ENCODE measurements around the gene CYTH1. TPM values are rescaled to one million over a fixed set of nuclear protein-coding genes. Genes with fewer than 3 reads are reported as not detected.

The CYTH1 gene
- total RNA-seq, 1 experiment from 2014 or later = 20.0 TPM

DNA sequence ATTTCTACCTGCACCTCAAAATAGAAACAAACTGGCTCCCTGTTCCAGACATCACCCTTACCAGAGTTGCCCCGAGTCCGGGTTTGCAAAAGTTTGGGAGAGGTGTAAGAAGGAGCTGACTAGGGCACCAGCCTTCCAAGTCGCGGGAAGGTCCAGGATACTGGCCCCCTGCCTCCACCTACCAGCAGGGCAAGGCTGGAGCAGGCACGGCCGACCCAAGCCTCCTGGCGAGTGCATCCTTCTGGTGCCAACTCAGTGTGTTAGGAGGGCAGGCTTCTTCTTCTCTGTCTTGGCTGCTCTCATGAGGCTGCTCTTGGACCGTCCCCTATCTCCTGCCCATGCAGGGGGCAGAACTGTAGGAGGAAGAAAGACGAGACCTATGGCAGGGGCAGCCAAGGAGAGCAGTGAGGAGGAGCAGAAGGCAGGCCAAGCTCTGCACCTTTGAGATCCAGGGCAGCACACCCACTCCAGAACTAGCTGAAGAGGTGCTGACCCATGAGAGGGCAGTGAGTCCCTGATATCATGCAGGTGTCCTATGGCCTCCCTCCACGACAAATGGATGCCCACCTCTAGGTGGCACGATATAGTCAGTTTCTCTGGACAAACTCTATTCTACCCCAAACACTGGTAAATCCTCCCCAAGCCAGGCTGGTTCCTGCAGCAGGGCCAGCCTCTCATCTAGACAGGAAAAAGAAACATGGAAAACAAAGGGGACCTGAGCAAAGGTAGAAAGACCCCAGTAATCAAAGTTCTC lies 54.4 kb downstream of the CYTH1 start:
- Mint-ChIP-seq H3K27me3 (ENCODE audit: low read depth) (peaks cover 3% of the 10 kb centered on the region; the same call in 1 of the 2 replicates), H3K36me3 (no peaks in the 10 kb centered on the region), H3K4me1 (peaks cover 49% of the 10 kb centered on the region), H3K4me3 (no peak overlapping the region), H3K9me3 (no peaks in the 10 kb centered on the region), H3K27ac (no peak overlapping the region)
- no peak for TF ChIP-seq ZNF263 (CRISPR knock-in tag; IDR thresholded peaks at IDR 0.05; ENCODE audit: low read depth)
- TF ChIP-seq ZNF317 (CRISPR knock-in tag; IDR thresholded peaks at IDR 0.05; ENCODE audit: borderline replicate concordance, low read depth) = no peak
- TF ChIP-seq GABPB1 (CRISPR knock-in tag; IDR thresholded peaks at IDR 0.05) = no peak
- no peak for TF ChIP-seq RORB (CRISPR knock-in tag; IDR thresholded peaks at IDR 0.05)
- TF ChIP-seq, protein P1, sequence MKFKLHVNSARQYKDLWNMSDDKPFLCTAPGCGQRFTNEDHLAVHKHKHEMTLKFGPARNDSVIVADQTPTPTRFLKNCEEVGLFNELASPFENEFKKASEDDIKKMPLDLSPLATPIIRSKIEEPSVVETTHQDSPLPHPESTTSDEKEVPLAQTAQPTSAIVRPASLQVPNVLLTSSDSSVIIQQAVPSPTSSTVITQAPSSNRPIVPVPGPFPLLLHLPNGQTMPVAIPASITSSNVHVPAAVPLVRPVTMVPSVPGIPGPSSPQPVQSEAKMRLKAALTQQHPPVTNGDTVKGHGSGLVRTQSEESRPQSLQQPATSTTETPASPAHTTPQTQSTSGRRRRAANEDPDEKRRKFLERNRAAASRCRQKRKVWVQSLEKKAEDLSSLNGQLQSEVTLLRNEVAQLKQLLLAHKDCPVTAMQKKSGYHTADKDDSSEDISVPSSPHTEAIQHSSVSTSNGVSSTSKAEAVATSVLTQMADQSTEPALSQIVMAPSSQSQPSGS (CRISPR knock-in tag; IDR thresholded peaks at IDR 0.05; ENCODE audit: borderline replicate concordance, low read depth) = no peak
- no peak for TF ChIP-seq NR1H2 (CRISPR knock-in tag; IDR thresholded peaks at IDR 0.05)
- TF ChIP-seq CREB1 (CRISPR knock-in tag; IDR thresholded peaks at IDR 0.05) = no peak
- TF ChIP-seq, protein P2, sequence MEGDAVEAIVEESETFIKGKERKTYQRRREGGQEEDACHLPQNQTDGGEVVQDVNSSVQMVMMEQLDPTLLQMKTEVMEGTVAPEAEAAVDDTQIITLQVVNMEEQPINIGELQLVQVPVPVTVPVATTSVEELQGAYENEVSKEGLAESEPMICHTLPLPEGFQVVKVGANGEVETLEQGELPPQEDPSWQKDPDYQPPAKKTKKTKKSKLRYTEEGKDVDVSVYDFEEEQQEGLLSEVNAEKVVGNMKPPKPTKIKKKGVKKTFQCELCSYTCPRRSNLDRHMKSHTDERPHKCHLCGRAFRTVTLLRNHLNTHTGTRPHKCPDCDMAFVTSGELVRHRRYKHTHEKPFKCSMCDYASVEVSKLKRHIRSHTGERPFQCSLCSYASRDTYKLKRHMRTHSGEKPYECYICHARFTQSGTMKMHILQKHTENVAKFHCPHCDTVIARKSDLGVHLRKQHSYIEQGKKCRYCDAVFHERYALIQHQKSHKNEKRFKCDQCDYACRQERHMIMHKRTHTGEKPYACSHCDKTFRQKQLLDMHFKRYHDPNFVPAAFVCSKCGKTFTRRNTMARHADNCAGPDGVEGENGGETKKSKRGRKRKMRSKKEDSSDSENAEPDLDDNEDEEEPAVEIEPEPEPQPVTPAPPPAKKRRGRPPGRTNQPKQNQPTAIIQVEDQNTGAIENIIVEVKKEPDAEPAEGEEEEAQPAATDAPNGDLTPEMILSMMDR (IDR thresholded peaks at IDR 0.05) = no peak
- TF ChIP-seq MYBL2 (CRISPR knock-in tag; IDR thresholded peaks at IDR 0.05) = no peak
- TF ChIP-seq ZNF423 (CRISPR knock-in tag; IDR thresholded peaks at IDR 0.05) = no peak
- TF ChIP-seq, protein P3, sequence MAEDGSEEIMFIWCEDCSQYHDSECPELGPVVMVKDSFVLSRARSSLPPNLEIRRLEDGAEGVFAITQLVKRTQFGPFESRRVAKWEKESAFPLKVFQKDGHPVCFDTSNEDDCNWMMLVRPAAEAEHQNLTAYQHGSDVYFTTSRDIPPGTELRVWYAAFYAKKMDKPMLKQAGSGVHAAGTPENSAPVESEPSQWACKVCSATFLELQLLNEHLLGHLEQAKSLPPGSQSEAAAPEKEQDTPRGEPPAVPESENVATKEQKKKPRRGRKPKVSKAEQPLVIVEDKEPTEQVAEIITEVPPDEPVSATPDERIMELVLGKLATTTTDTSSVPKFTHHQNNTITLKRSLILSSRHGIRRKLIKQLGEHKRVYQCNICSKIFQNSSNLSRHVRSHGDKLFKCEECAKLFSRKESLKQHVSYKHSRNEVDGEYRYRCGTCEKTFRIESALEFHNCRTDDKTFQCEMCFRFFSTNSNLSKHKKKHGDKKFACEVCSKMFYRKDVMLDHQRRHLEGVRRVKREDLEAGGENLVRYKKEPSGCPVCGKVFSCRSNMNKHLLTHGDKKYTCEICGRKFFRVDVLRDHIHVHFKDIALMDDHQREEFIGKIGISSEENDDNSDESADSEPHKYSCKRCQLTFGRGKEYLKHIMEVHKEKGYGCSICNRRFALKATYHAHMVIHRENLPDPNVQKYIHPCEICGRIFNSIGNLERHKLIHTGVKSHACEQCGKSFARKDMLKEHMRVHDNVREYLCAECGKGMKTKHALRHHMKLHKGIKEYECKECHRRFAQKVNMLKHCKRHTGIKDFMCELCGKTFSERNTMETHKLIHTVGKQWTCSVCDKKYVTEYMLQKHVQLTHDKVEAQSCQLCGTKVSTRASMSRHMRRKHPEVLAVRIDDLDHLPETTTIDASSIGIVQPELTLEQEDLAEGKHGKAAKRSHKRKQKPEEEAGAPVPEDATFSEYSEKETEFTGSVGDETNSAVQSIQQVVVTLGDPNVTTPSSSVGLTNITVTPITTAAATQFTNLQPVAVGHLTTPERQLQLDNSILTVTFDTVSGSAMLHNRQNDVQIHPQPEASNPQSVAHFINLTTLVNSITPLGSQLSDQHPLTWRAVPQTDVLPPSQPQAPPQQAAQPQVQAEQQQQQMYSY (CRISPR knock-in tag; IDR thresholded peaks at IDR 0.05) = no peak
- TF ChIP-seq NR3C1 (CRISPR knock-in tag; conservative IDR thresholded peaks at IDR 0.05; ENCODE audit: low read depth) = no peak
- TF ChIP-seq, protein P4, sequence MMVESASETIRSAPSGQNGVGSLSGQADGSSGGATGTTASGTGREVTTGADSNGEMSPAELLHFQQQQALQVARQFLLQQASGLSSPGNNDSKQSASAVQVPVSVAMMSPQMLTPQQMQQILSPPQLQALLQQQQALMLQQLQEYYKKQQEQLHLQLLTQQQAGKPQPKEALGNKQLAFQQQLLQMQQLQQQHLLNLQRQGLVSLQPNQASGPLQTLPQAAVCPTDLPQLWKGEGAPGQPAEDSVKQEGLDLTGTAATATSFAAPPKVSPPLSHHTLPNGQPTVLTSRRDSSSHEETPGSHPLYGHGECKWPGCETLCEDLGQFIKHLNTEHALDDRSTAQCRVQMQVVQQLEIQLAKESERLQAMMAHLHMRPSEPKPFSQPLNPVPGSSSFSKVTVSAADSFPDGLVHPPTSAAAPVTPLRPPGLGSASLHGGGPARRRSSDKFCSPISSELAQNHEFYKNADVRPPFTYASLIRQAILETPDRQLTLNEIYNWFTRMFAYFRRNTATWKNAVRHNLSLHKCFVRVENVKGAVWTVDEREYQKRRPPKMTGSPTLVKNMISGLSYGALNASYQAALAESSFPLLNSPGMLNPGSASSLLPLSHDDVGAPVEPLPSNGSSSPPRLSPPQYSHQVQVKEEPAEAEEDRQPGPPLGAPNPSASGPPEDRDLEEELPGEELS (CRISPR knock-in tag; IDR thresholded peaks at IDR 0.05) = no peak
- TF ChIP-seq OVOL2 (CRISPR knock-in tag; IDR thresholded peaks at IDR 0.05; ENCODE audit: borderline replicate concordance) = no peak
- no peak for TF ChIP-seq ZNF138 (CRISPR knock-in tag; conservative IDR thresholded peaks at IDR 0.05)
- no peak for TF ChIP-seq GRHL2 (CRISPR knock-in tag; IDR thresholded peaks at IDR 0.05; ENCODE audit: insufficient replicate concordance, severe bottlenecking)
- no peak for TF ChIP-seq TEAD4 (CRISPR knock-in tag; IDR thresholded peaks at IDR 0.05)
- POLR2A ChIA-PET = no interaction called here
- CTCF ChIA-PET = interaction anchor here (1.1 kb wide), 1 partner anchor 19 kb away, joined by 3 read pairs; no protein-coding TSS in a partner anchor
- DNase-seq (ENCODE audit: low spot score) (no peak), ATAC-seq (no peak)

All from WTC11 (cell line).